Suprapubic skin (tissue), 4 donors: ENCODE data around the gene WDR81. TPM values are rescaled to one million over a fixed set of nuclear protein-coding genes. Genes with fewer than 3 reads are reported as not detected.
A peak's percentile ranks its signal among the peaks of the same experiment; 100 is the strongest.

ENCODE experiments used
- DNase-seq, 2 donors: peaks; one replicate each; pipeline ENCODE4 v3.0.0-alpha.2; 2019; ENCODE audit warnings: low spot score in 2 of 2
- H3K27ac ChIP-seq: fragments of 200-600 bp; sonication (generic); one replicate; pipeline ENCODE4 v1.5.1; 2019
- H3K27me3 ChIP-seq: fragments of 200-600 bp; sonication (generic); one replicate; pipeline ENCODE4 v1.5.1; 2019
- H3K36me3 ChIP-seq: fragments of 200-600 bp; sonication (generic); one replicate; pipeline ENCODE4 v1.5.1; 2019
- H3K4me1 ChIP-seq: fragments of 200-600 bp; sonication (generic); one replicate; pipeline ENCODE4 v1.5.1; 2019
- H3K4me3 ChIP-seq: fragments of 200-600 bp; sonication (generic); one replicate; pipeline ENCODE4 v1.5.1; 2019; ENCODE audit warnings: mild to moderate bottlenecking
- H3K9me3 ChIP-seq: fragments of 200-600 bp; sonication (generic); one replicate; pipeline ENCODE4 v1.5.1; 2019
- EP300 ChIP-seq: sonication (generic); formaldehyde crosslinking; IDR thresholded peaks from one replicate; pipeline ENCODE4 v1.6.1; 2017; ENCODE audit warnings: antibody characterized with exemption
- POLR2A ChIP-seq, 2 donors: fragments of 450-650 bp; IDR thresholded peaks; one replicate each; pipeline ENCODE4 v1.6.1; 2017; ENCODE audit warnings: antibody characterized with exemption in 2 of 2, mild to moderate bottlenecking in 2 of 2, moderate library complexity in 2 of 2
- POLR2AphosphoS5 ChIP-seq, 3 donors: sonication (generic); formaldehyde crosslinking; IDR thresholded peaks; one replicate each; pipeline ENCODE4 v1.6.1; 2017; ENCODE audit warnings: antibody characterized with exemption in 3 of 3
- WGBS: methylation state at CpG from one replicate; pipeline ENCODE4 v1.1.5; 2018; 5-methylcytosine and 5-hydroxymethylcytosine counted together
- total RNA-seq, 4 donors: library from RNA; depleted of rRNA; stranded (reverse); fragments of >200 nt; gene quantifications; one replicate each; pipeline ENCODE4 v1.1.0, GENCODE V29; 2016
- TF ChIP-seq, protein P1 (sequence below), 2 donors: fragments of 200-600 bp in 1 of 2; fragments of 450-650 bp in 1 of 2; sonication (generic) in 1 of 2; IDR thresholded peaks; one replicate each; pipeline ENCODE4 v1.5.1; 2016 to 2019; ENCODE audit warnings: antibody characterized with exemption in 2 of 2, mild to moderate bottlenecking in 1 of 2, moderate library complexity in 1 of 2

Gene WDR81
- total RNA-seq, 4 donors from 2014 or later = 40.0 to 61.7 (median 51.3) TPM

DNA sequence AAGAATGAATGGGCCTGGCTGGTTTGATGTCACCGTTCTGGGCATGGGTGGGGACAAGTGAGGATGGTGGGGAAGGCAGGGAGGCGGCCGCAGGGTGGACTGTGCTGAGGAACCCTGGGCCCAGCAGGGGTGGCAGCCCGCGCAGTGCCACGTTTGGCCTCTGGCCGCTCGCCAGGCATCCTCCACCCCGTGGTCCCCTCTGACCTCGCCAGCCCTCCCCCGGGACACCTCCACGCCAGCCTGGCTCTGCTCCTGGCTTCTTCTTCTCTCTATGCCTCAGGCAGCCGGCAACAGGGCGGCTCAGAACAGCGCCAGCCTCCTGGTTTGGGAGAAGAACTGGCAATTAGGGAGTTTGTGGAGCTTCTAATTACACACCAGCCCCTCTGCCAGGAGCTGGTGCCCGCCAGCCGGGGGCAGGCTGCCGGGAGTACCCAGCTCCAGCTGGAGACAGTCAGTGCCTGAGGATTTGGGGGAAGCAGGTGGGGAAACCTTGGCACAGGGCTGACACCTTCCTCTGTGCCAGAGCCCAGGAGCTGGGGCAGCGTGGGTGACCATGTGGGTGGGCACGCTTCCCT, 30.8 kb downstream of the WDR81 start:
- peaks cover 40% of the 10 kb centered on the region for H3K4me1 ChIP-seq
- no peaks in the 10 kb centered on the region for H3K9me3 ChIP-seq
- peak overlapping the region; percentile 25 for H3K27ac ChIP-seq
- H3K27me3 ChIP-seq = no peaks in the 10 kb centered on the region
- no peak overlapping the region for H3K4me3 ChIP-seq
- no peaks in the 10 kb centered on the region for H3K36me3 ChIP-seq
- no peak for TF ChIP-seq EP300
- TF ChIP-seq POLR2AphosphoS5 (IDR thresholded peaks at IDR 0.05) = no peak
- TF ChIP-seq, protein P1, sequence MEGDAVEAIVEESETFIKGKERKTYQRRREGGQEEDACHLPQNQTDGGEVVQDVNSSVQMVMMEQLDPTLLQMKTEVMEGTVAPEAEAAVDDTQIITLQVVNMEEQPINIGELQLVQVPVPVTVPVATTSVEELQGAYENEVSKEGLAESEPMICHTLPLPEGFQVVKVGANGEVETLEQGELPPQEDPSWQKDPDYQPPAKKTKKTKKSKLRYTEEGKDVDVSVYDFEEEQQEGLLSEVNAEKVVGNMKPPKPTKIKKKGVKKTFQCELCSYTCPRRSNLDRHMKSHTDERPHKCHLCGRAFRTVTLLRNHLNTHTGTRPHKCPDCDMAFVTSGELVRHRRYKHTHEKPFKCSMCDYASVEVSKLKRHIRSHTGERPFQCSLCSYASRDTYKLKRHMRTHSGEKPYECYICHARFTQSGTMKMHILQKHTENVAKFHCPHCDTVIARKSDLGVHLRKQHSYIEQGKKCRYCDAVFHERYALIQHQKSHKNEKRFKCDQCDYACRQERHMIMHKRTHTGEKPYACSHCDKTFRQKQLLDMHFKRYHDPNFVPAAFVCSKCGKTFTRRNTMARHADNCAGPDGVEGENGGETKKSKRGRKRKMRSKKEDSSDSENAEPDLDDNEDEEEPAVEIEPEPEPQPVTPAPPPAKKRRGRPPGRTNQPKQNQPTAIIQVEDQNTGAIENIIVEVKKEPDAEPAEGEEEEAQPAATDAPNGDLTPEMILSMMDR (IDR thresholded peaks at IDR 0.05) = no peak
- TF ChIP-seq POLR2A (IDR thresholded peaks at IDR 0.05) = no peak
- DNase-seq = no peak
- 46% methylated on average over 8 of the region's 20 CpGs for WGBS

DNA sequence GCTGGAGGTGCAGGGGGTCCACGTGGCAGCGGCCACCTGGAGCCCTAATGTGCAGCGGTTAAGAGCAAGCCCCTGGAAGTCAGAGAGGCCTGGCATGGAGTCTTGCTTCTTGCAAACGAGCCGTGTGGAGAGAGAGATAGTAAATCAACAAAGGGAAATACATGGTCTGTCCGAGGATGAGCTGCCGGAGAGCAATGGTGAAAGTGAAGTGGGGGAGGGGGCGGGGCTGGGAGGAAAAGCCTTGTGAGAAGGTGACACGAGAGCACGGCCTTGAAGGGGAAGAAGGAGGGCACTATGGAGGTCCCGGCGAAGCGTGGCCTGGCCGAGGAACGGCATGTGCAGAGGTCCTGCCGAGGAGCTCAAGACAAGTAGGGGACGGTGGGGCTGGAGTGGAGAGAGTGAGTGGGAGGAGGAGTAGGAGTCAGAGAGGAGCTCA, 31.3 kb downstream of the WDR81 start:
- no peak for TF ChIP-seq EP300
- no peak for TF ChIP-seq POLR2AphosphoS5 (IDR thresholded peaks at IDR 0.05)
- TF ChIP-seq, protein P1 (IDR thresholded peaks at IDR 0.05) = no peak
- TF ChIP-seq POLR2A (IDR thresholded peaks at IDR 0.05) = no peak
- no peak overlapping the region for H3K4me3 ChIP-seq
- WGBS = 53% methylated on average over 17 of the region's 17 CpGs
- no peaks in the 10 kb centered on the region for H3K36me3 ChIP-seq
- peaks cover 37% of the 10 kb centered on the region for H3K4me1 ChIP-seq
- H3K27ac ChIP-seq = no peak overlapping the region
- H3K9me3 ChIP-seq = no peaks in the 10 kb centered on the region
- DNase-seq = no peak
- no peaks in the 10 kb centered on the region for H3K27me3 ChIP-seq

DNA sequence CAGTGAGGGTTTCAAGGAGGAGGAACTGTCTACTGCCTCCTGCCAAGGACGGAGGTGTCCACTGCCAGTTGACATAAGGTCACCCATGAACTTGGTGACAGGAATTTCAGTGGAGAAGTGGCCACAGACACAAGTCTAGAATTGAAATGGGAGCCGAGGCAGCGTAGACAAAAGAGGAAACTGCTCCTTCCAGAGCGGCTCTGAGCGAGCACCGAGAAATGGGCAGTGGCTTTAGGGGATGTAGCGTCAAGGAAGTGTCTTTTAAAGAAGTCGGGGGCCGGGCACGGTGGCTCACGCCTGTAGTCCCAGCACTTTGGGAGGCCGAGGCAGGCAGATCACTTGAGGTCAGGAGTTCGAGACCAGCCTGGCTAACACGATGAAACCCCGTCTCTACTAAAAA, 34.3 kb downstream of the WDR81 start:
- Histone ChIP-seq H3K36me3 (no peaks in the 10 kb centered on the region), H3K27me3 (no peaks in the 10 kb centered on the region), H3K4me3 (no peak overlapping the region), H3K9me3 (no peaks in the 10 kb centered on the region), H3K4me1 (peaks cover 44% of the 10 kb centered on the region), H3K27ac (no peak overlapping the region)
- TF ChIP-seq EP300 = no peak
- TF ChIP-seq POLR2AphosphoS5 (IDR thresholded peaks at IDR 0.05) = no peak
- TF ChIP-seq, protein P1 (IDR thresholded peaks at IDR 0.05) = no peak
- TF ChIP-seq POLR2A (IDR thresholded peaks at IDR 0.05) = no peak
- no peak for DNase-seq
- WGBS = 84% methylated on average over 15 of the region's 15 CpGs

DNA sequence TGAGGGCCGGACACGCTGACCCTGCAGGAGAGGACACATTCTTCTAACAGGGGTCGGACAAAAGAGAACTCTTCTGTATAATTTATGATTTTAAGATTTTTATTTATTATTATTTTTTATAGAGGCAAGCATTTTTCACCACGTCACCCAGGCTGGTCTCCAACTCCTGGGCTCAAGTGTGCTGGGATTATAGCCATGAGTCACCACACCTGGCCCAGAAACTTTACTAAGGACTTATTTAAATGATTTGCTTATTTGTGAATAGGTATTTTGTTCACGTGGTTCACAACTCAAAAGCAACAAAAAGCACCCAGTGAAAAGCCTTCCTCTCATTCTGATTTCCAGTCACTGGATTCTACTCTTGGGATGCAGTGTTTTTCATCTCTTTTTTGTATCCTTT, 35.0 kb downstream of the WDR81 start:
- no peaks in the 10 kb centered on the region for H3K36me3 ChIP-seq
- H3K4me3 ChIP-seq = no peak overlapping the region
- TF ChIP-seq POLR2AphosphoS5 (IDR thresholded peaks at IDR 0.05) (no peak), EP300 (no peak), POLR2A (IDR thresholded peaks at IDR 0.05) (no peak)
- TF ChIP-seq, protein P1 (IDR thresholded peaks at IDR 0.05) = no peak
- WGBS = 50% methylated on average over 5 of the region's 5 CpGs
- DNase-seq = no peak
- no peak overlapping the region for H3K27ac ChIP-seq
- no peaks in the 10 kb centered on the region for H3K9me3 ChIP-seq
- no peaks in the 10 kb centered on the region for H3K27me3 ChIP-seq
- peaks cover 46% of the 10 kb centered on the region for H3K4me1 ChIP-seq

DNA sequence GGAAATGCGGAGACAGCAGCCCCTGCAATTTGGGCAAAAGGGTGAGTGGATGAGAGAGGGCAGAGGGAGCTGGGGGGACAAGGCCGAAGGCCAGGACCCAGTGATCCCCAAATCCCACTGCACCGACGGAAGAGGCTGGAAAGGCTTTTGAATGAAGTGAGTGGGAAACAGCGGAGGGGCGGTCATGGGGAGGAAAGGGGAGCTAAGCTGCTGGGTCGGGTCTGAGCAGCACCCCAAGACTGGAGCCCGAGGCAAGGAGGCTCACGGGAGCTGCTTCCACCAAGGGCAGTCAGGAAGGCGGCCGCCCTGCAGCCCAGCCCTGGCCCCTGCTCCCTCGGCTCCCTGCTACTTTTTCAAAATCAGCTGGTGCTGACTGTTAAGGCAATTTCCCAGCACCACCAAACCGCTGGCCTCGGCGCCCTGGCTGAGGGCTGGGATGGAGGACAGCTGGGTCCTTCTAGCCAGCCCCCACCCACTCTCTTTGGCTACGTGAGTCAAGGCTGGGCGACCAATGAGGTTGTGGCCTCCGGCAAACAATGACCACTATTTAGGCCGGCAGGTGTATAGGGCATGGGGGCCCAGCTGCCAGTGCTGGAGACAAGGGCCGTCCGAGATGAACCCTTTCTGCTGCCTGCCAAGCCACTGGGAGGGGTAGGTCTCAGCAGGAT, 37.9 kb downstream of the WDR81 start:
- DNase-seq = no peak
- Histone ChIP-seq H3K4me1 (peaks cover 54% of the 10 kb centered on the region), H3K36me3 (no peaks in the 10 kb centered on the region), H3K27ac (peak overlapping the region; percentile 84), H3K27me3 (no peaks in the 10 kb centered on the region), H3K4me3 (peak overlapping the region; percentile 49), H3K9me3 (no peaks in the 10 kb centered on the region)
- WGBS = 52% methylated on average over 17 of the region's 21 CpGs
- TF ChIP-seq, protein P1 (IDR thresholded peaks at IDR 0.05) = no peak
- TF ChIP-seq POLR2A (IDR thresholded peaks at IDR 0.05) (no peak), POLR2AphosphoS5 (IDR thresholded peaks at IDR 0.05) (peak in 1 of 3 donors; percentile 53), EP300 (no peak)
